Heart left ventricle (tissue), 13 donors: Measurements from ENCODE around the gene SMIM8.

ENCODE experiments used
- CTCF ChIP-seq, 12 donors: fragments of 200-600 bp; sonication (generic) in 4 of 12; IDR thresholded peaks; one replicate each; pipeline versions ENCODE4 v1.5.0 to v1.8.0; 2018 to 2022; ENCODE audit warnings: antibody characterized with exemption in 12 of 12, mild to moderate bottlenecking in 5 of 12
- POLR2A ChIP-seq, 2 donors: fragments of 450-650 bp; IDR thresholded peaks; one replicate each; pipeline ENCODE4 v1.6.1; 2017; ENCODE audit warnings: antibody characterized with exemption in 2 of 2, mild to moderate bottlenecking in 2 of 2, moderate library complexity in 2 of 2
- donor health status: ischemic (EF 13 %, LVEDD 7.1; RV severe dilation, severe dysfunction).
- donor health status: DM: no; HTN: yes; CAD: no.
- donor health status: DM: no; HTN: no; CAD: no.
- donor health status: ischemic (EF 25% LVEDD 6.9; RV normal size, moderate dysfunction).
- donor health status: ischemic (EF 25% LVEDD 5.7; RV mildly dilated, moderate dysfunction).
- donor health status: ischemic (EF 35%, LVEDD 5.7; RV mildly dilated, moderate dysfunction).
- donor health status: nonischemic (EF 11% LVEDD 7.7; RV severe dilation, severe dysfunction).
- donor health status: DM: yes; HTN: yes; CAD: no.
- donor health status: PGD.
- donor health status: ischemic (EF 29% LVEDD 5.4; RV normal size, mild dysfunction).
- donor health status: nonischemic (EF 23%, LVEDD 6.1; RV moderate dilation, normal function).

- peak in 5 of 12 donors; percentile 3 to 35 (median 29) for TF ChIP-seq CTCF (IDR thresholded peaks at IDR 0.05)
- no peak for TF ChIP-seq POLR2A (IDR thresholded peaks at IDR 0.05)
Observed at GRCh38 chr6:87277123-87277522, 45.3 kb upstream of the SMIM8 start.
